MM.1S (cell line): ENCODE results near the gene P3H2.

ENCODE experiments used
- DNase-seq: peaks from one replicate; pipeline ENCODE4 v3.0.0-alpha.2; 2015
- H2AFZ ChIP-seq: fragments of 300-600 bp; sonication (generic); 2 replicates; pipeline ENCODE4 v1.6.0; 2016; ENCODE audit warnings: antibody characterized with exemption, low read length
- H3F3A ChIP-seq: fragments of 300-600 bp; sonication (generic); 2 replicates; pipeline ENCODE4 v1.6.1; 2016; ENCODE audit warnings: mild to moderate bottlenecking, antibody characterized with exemption, low read length, moderate library complexity, mixed read lengths; ENCODE audit not compliant: insufficient read depth
- H3K27ac ChIP-seq: fragments of 300-600 bp; sonication (generic); 2 replicates; pipeline ENCODE4 v1.5.1; 2016; ENCODE audit warnings: mild to moderate bottlenecking, low read length
- H3K27me3 ChIP-seq: fragments of 300-600 bp; sonication (generic); replicated peaks from 2 replicates; pipeline ENCODE4 v1.6.0; 2016; ENCODE audit warnings: low read length; ENCODE audit not compliant: insufficient read depth
- H3K36me3 ChIP-seq: fragments of 300-600 bp; sonication (generic); replicated peaks from 2 replicates; pipeline ENCODE4 v1.6.1; 2016; ENCODE audit warnings: mild to moderate bottlenecking, low read length, mixed read lengths; ENCODE audit not compliant: insufficient read depth
- H3K4me1 ChIP-seq: fragments of 300-600 bp; sonication (generic); 2 replicates; pipeline ENCODE4 v1.6.1; 2016; ENCODE audit warnings: low read length, mixed read lengths
- H3K4me2 ChIP-seq: fragments of 300-600 bp; sonication (generic); 2 replicates; pipeline ENCODE4 v1.6.0; 2016; ENCODE audit warnings: low read depth, low read length
- H3K4me3 ChIP-seq: fragments of 300-600 bp; sonication (generic); 2 replicates; pipeline ENCODE4 v1.5.1; 2016; ENCODE audit warnings: low read length, mixed read lengths
- H3K79me2 ChIP-seq: fragments of 300-600 bp; sonication (generic); 2 replicates; pipeline ENCODE4 v1.6.1; 2016; ENCODE audit warnings: mixed run types, low read length, mixed read lengths
- H3K9ac ChIP-seq: fragments of 300-600 bp; sonication (generic); 2 replicates; pipeline ENCODE4 v1.6.1; 2016; ENCODE audit warnings: low read length, mixed read lengths
- H3K9me2 ChIP-seq: fragments of 300-600 bp; sonication (generic); replicated peaks from 2 replicates; pipeline ENCODE4 v1.6.1; 2016; ENCODE audit warnings: mild to moderate bottlenecking, low read length, mixed read lengths; ENCODE audit not compliant: insufficient read depth
- H3K9me3 ChIP-seq: fragments of 300-600 bp; sonication (generic); replicated peaks from 2 replicates; pipeline ENCODE4 v1.6.1; 2016; ENCODE audit warnings: mild to moderate bottlenecking, low read length, mixed read lengths; ENCODE audit not compliant: insufficient read depth
- H4K20me1 ChIP-seq: fragments of 300-600 bp; sonication (generic); 2 replicates; pipeline ENCODE4 v1.6.1; 2016; ENCODE audit warnings: mild to moderate bottlenecking, low read length, moderate library complexity, mixed read lengths; ENCODE audit not compliant: insufficient read depth
- CTCF ChIP-seq: fragments of 300-600 bp; sonication (generic); IDR thresholded peaks from 2 replicates; pipeline ENCODE4 v1.5.1; 2016; ENCODE audit warnings: antibody characterized with exemption, low read length, mixed read lengths
- EZH2 ChIP-seq: fragments of 300-600 bp; sonication (generic); optimal IDR thresholded peaks from 2 replicates; pipeline ENCODE3; 2017; ENCODE audit warnings: low read depth, mild to moderate bottlenecking, antibody characterized with exemption, low read length, mixed read lengths
- EZH2phosphoT487 ChIP-seq: fragments of 300-600 bp; sonication (generic); IDR thresholded peaks from 2 replicates; pipeline ENCODE4 v1.6.1; 2018; ENCODE audit warnings: antibody characterized with exemption, low read length

Gene P3H2

GRCh38 chr3:190064112-190064511 lies 56.6 kb downstream of the P3H2 start:
- H3K79me2 ChIP-seq, result no peaks in the 10 kb centered on the region
- H3F3A ChIP-seq, result no peaks in the 10 kb centered on the region
- H3K4me2 ChIP-seq, result no peak overlapping the region
- no peak overlapping the region for H3K9ac ChIP-seq
- no peaks in the 10 kb centered on the region for H3K9me3 ChIP-seq
- TF ChIP-seq CTCF (no peak), EZH2phosphoT487 (no peak), EZH2 (no peak)
- H4K20me1 ChIP-seq, result no peaks in the 10 kb centered on the region
- no peak for DNase-seq
- H3K36me3 ChIP-seq, result no peaks in the 10 kb centered on the region
- H3K4me3 ChIP-seq, result no peak overlapping the region
- H2AFZ ChIP-seq, result no peak overlapping the region
- H3K27ac ChIP-seq, result no peak overlapping the region
- H3K9me2 ChIP-seq, result no peaks in the 10 kb centered on the region
- no peaks in the 10 kb centered on the region for H3K4me1 ChIP-seq
- no peaks in the 10 kb centered on the region for H3K27me3 ChIP-seq

DNA sequence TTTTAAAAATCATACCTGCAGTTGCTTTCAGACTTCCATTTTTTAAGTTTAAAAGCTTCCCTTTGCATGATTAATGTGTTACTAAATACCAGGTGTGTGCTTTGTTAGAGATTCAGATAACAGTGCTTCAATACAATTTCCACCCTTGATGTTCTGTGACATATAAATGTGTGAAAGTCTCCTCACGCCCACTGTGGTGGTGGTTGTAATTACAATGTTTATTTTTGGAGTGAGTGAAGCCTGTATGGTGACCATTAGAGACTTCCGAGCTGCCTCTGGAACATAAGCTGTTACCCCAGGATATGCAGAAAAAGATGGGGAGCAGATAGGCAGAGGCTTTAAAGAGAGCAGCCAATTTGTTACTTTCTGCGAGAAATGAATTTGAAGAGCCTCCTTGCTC lies 57.2 kb downstream of the P3H2 start:
- Histone ChIP-seq H3K4me2 (no peak overlapping the region), H2AFZ (no peak overlapping the region), H3K9me2 (no peaks in the 10 kb centered on the region), H3K9me3 (no peaks in the 10 kb centered on the region), H3K27ac (no peak overlapping the region), H4K20me1 (no peaks in the 10 kb centered on the region), H3K4me1 (no peaks in the 10 kb centered on the region), H3K9ac (no peak overlapping the region), H3K36me3 (no peaks in the 10 kb centered on the region), H3F3A (no peaks in the 10 kb centered on the region), H3K4me3 (no peak overlapping the region), H3K27me3 (no peaks in the 10 kb centered on the region), H3K79me2 (no peaks in the 10 kb centered on the region)
- no peak for TF ChIP-seq EZH2
- no peak for TF ChIP-seq EZH2phosphoT487
- TF ChIP-seq CTCF, result no peak
- no peak for DNase-seq

- H3F3A ChIP-seq, result no peaks in the 10 kb centered on the region
- no peaks in the 10 kb centered on the region for H3K9me3 ChIP-seq
- H3K79me2 ChIP-seq, result no peaks in the 10 kb centered on the region
- TF ChIP-seq EZH2phosphoT487 (no peak), EZH2 (no peak), CTCF (no peak)
- no peak overlapping the region for H3K9ac ChIP-seq
- H2AFZ ChIP-seq, result no peak overlapping the region
- no peaks in the 10 kb centered on the region for H3K4me1 ChIP-seq
- H4K20me1 ChIP-seq, result no peaks in the 10 kb centered on the region
- no peak overlapping the region for H3K27ac ChIP-seq
- DNase-seq, result no peak
- H3K4me3 ChIP-seq, result no peak overlapping the region
- no peaks in the 10 kb centered on the region for H3K36me3 ChIP-seq
- no peak overlapping the region for H3K4me2 ChIP-seq
- no peaks in the 10 kb centered on the region for H3K27me3 ChIP-seq
- no peaks in the 10 kb centered on the region for H3K9me2 ChIP-seq
These were observed 60.4 kb downstream of the P3H2 start for GRCh38 chr3:190060192-190060775.
